GM23338 (cell line): Measurements from ENCODE around the gene PPP1R12A. TPM values are rescaled to one million over a fixed set of nuclear protein-coding genes. Genes with fewer than 3 reads are reported as not detected.
A peak's percentile ranks its signal among the peaks of the same experiment; 100 is the strongest.

ENCODE experiments used
- ATAC-seq: fragments of 200-7000 bp; cut with Tn5 transposase; 3 replicates; pipeline ENCODE4 v1.9.1; 2020
- DNase-seq: peaks from one replicate; pipeline ENCODE4 v3.0.0-alpha.2; 2015; ENCODE audit warnings: low spot score
- H2AFZ ChIP-seq: fragments of 200-600 bp; sonication (generic); 2 replicates; pipeline ENCODE4 v1.8.0; 2016; ENCODE audit warnings: antibody characterized with exemption, mild to moderate bottlenecking, moderate library complexity
- H3F3A ChIP-seq: fragments of 200-600 bp; sonication (generic); replicated peaks from 2 replicates; pipeline ENCODE4 v1.8.0; 2017; ENCODE audit warnings: antibody characterized with exemption, mixed run types, low read depth
- H3K27ac ChIP-seq: fragments of 200-600 bp; sonication (generic); 2 replicates; pipeline ENCODE4 v1.6.1; 2016; ENCODE audit warnings: low read depth
- H3K27me3 ChIP-seq: fragments of 200-600 bp; sonication (generic); 2 replicates; pipeline ENCODE4 v1.8.0; 2016; ENCODE audit warnings: mild to moderate bottlenecking, mixed run types, moderate library complexity; ENCODE audit not compliant: insufficient read depth
- H3K36me3 ChIP-seq: fragments of 200-600 bp; sonication (generic); 2 replicates; pipeline ENCODE4 v1.8.0; 2016; ENCODE audit warnings: mild to moderate bottlenecking; ENCODE audit not compliant: insufficient read depth
- H3K4me1 ChIP-seq: fragments of 200-600 bp; sonication (generic); 2 replicates; pipeline ENCODE4 v1.8.0; 2016; ENCODE audit warnings: mild to moderate bottlenecking, moderate library complexity; ENCODE audit not compliant: insufficient read depth
- H3K4me2 ChIP-seq: fragments of 200-600 bp; sonication (generic); 2 replicates; pipeline ENCODE4 v1.7.1; 2017; ENCODE audit warnings: mixed run types
- H3K4me3 ChIP-seq: fragments of 200-600 bp; sonication (generic); 2 replicates; pipeline ENCODE4 v1.6.1; 2016; ENCODE audit warnings: mixed run types
- H3K79me2 ChIP-seq: fragments of 200-600 bp; sonication (generic); replicated peaks from 2 replicates; pipeline ENCODE4 v1.8.0; 2017; ENCODE audit warnings: mild to moderate bottlenecking; ENCODE audit not compliant: insufficient read depth
- H3K9me2 ChIP-seq: fragments of 200-600 bp; sonication (generic); 2 replicates; pipeline ENCODE4 v1.8.0; 2017; ENCODE audit not compliant: insufficient read depth
- H4K20me1 ChIP-seq: fragments of 200-600 bp; sonication (generic); replicated peaks from 2 replicates; pipeline ENCODE4 v1.8.0; 2017; ENCODE audit warnings: mild to moderate bottlenecking; ENCODE audit not compliant: insufficient read depth
- H3K27ac Mint-ChIP-seq: 2 replicates; pipeline ENCODE4 v1.8.0; 2020; ENCODE audit warnings: inconsistent platforms, mild to moderate bottlenecking, moderate library complexity, mixed read lengths
- H3K27me3 Mint-ChIP-seq: 3 replicates; pipeline ENCODE4 v1.8.0; 2022; ENCODE audit warnings: low read depth, mild to moderate bottlenecking, moderate library complexity, mixed read lengths, inconsistent platforms; ENCODE audit not compliant: insufficient read depth, poor library complexity
- H3K36me3 Mint-ChIP-seq: 3 replicates; pipeline ENCODE4 v1.8.0; 2021; ENCODE audit warnings: low read depth, mild to moderate bottlenecking, inconsistent platforms, moderate library complexity, mixed read lengths
- H3K4me1 Mint-ChIP-seq: 3 replicates; pipeline ENCODE4 v1.8.0; 2020; ENCODE audit warnings: mild to moderate bottlenecking, inconsistent platforms, mixed read lengths
- H3K4me3 Mint-ChIP-seq: 3 replicates; pipeline ENCODE4 v1.8.0; 2021; ENCODE audit warnings: moderate library complexity, mild to moderate bottlenecking, inconsistent platforms, mixed read lengths
- H3K9me3 Mint-ChIP-seq: 3 replicates; pipeline ENCODE4 v1.8.0; 2020; ENCODE audit warnings: moderate library complexity, mild to moderate bottlenecking, inconsistent platforms, mixed read lengths
- EZH2 ChIP-seq: fragments of 200-600 bp; sonication (generic); IDR thresholded peaks from one replicate; pipeline ENCODE4 v1.8.0; 2017; ENCODE audit warnings: antibody characterized with exemption, mild to moderate bottlenecking, low read depth; ENCODE audit not compliant: unreplicated experiment
- EZH2phosphoT487 ChIP-seq: fragments of 200-600 bp; sonication (generic); IDR thresholded peaks from one replicate; pipeline ENCODE4 v1.8.1; 2018; ENCODE audit warnings: antibody characterized with exemption; ENCODE audit not compliant: unreplicated experiment
- NANOG ChIP-seq: IDR thresholded peaks from 2 replicates; pipeline ENCODE4 v1.6.1; 2016; ENCODE audit warnings: antibody characterized with exemption, borderline replicate concordance
- polyA plus RNA-seq: library from polyadenylated mRNA; unstranded; fragments of >200 nt; fragmentation: Nextera tagmentation; extraction: Ambion mirVana; gene quantifications from 2 replicates; pipeline ENCODE4 v1.2.1, GENCODE V29; 2016
- total RNA-seq: library from RNA; depleted of rRNA; stranded (reverse); fragments of >200 nt; shearing (Covaris generic); gene quantifications from 2 replicates; pipeline ENCODE4 v1.2.3, GENCODE V29; 2014
- TF ChIP-seq, protein P1 (sequence below), 2 experiments: fragments of 200-600 bp in 1 of 2; sonication (generic) in 1 of 2; conservative IDR thresholded peaks; 2 replicates each; pipeline versions ENCODE4 v1.5.1 to v1.6.1; 2016 to 2017; ENCODE audit warnings: antibody characterized with exemption in 2 of 2, low read depth in 2 of 2, mild to moderate bottlenecking in 2 of 2, moderate library complexity in 1 of 2
- TF ChIP-seq, protein P2 (sequence below): fragments of 250-450 bp; sonication (Bioruptor Pico); IDR thresholded peaks from 2 replicates; pipeline ENCODE4 v1.5.0; 2020; ENCODE audit warnings: mild to moderate bottlenecking, moderate library complexity

Gene PPP1R12A
- total and polyA plus RNA-seq, 2 experiments from 2014 or later = 91.6 to 146 TPM

DNA sequence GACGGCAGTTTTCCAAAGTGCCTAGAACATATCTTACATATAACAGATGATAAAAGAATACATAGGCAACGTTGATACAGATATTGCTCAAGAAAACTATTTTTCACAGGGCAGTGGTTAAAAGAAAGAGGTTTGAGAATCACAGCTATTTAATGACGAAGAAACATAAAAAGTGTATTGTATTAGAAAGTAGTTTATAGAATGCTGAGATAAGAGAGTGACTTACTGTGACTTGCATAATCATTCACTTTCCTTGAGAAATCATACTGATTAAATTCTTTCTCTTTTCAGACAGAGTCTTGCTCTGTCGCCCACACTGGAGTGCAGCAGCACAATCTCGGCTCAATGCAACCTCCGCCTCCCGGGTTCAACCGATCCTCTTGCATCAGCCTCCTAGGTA lies 57.7 kb downstream of the PPP1R12A start (continued):
- TF ChIP-seq, protein P1, sequence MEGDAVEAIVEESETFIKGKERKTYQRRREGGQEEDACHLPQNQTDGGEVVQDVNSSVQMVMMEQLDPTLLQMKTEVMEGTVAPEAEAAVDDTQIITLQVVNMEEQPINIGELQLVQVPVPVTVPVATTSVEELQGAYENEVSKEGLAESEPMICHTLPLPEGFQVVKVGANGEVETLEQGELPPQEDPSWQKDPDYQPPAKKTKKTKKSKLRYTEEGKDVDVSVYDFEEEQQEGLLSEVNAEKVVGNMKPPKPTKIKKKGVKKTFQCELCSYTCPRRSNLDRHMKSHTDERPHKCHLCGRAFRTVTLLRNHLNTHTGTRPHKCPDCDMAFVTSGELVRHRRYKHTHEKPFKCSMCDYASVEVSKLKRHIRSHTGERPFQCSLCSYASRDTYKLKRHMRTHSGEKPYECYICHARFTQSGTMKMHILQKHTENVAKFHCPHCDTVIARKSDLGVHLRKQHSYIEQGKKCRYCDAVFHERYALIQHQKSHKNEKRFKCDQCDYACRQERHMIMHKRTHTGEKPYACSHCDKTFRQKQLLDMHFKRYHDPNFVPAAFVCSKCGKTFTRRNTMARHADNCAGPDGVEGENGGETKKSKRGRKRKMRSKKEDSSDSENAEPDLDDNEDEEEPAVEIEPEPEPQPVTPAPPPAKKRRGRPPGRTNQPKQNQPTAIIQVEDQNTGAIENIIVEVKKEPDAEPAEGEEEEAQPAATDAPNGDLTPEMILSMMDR (conservative IDR thresholded peaks at IDR 0.05; ENCODE audit: low read depth in 2 of 2) = no peak

DNA sequence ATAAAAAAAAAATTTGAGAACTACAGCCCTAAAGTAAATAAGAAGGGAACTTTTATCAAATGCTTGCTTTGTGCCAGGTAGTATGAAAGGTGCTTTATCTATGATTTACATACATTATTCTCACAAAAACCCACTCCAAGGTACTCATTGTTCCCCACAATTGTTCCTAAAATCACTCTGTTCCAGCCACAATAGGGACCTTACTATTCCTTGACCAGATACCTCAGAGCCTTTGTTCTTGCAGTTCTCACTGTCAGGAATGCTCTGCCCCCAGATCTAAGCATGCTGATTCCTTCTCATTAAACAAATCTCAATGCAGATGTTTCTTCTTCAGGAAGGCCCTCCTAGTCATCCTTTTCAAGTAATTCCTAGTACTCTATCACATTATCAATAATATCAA lies 60.2 kb downstream of the PPP1R12A start:
- H3K27me3 Mint-ChIP-seq = no peaks in the 10 kb centered on the region
- H2AFZ ChIP-seq = no peak overlapping the region
- no peaks in the 10 kb centered on the region for H3K9me2 ChIP-seq
- H3K4me2 ChIP-seq = peak overlapping the region; percentile 2; the same call in 1 of the 2 replicates
- no peak overlapping the region for H3K27ac Mint-ChIP-seq
- H3K9me3 Mint-ChIP-seq = no peaks in the 10 kb centered on the region
- ATAC-seq (peak; percentile 98), DNase-seq (peak; percentile 80)
- H3K79me2 ChIP-seq = peaks cover 78% of the 10 kb centered on the region
- no peak overlapping the region for H3K4me3 Mint-ChIP-seq
- H3K27ac ChIP-seq = no peak overlapping the region
- H3F3A ChIP-seq = no peaks in the 10 kb centered on the region
- H4K20me1 ChIP-seq = peaks cover 31% of the 10 kb centered on the region; the same call in 1 of the 2 replicates
- H3K27me3 ChIP-seq = no peaks in the 10 kb centered on the region
- peaks cover 36% of the 10 kb centered on the region for H3K4me1 Mint-ChIP-seq
- H3K4me3 ChIP-seq = no peak overlapping the region
- no peak for TF ChIP-seq EZH2
- TF ChIP-seq, protein P2, sequence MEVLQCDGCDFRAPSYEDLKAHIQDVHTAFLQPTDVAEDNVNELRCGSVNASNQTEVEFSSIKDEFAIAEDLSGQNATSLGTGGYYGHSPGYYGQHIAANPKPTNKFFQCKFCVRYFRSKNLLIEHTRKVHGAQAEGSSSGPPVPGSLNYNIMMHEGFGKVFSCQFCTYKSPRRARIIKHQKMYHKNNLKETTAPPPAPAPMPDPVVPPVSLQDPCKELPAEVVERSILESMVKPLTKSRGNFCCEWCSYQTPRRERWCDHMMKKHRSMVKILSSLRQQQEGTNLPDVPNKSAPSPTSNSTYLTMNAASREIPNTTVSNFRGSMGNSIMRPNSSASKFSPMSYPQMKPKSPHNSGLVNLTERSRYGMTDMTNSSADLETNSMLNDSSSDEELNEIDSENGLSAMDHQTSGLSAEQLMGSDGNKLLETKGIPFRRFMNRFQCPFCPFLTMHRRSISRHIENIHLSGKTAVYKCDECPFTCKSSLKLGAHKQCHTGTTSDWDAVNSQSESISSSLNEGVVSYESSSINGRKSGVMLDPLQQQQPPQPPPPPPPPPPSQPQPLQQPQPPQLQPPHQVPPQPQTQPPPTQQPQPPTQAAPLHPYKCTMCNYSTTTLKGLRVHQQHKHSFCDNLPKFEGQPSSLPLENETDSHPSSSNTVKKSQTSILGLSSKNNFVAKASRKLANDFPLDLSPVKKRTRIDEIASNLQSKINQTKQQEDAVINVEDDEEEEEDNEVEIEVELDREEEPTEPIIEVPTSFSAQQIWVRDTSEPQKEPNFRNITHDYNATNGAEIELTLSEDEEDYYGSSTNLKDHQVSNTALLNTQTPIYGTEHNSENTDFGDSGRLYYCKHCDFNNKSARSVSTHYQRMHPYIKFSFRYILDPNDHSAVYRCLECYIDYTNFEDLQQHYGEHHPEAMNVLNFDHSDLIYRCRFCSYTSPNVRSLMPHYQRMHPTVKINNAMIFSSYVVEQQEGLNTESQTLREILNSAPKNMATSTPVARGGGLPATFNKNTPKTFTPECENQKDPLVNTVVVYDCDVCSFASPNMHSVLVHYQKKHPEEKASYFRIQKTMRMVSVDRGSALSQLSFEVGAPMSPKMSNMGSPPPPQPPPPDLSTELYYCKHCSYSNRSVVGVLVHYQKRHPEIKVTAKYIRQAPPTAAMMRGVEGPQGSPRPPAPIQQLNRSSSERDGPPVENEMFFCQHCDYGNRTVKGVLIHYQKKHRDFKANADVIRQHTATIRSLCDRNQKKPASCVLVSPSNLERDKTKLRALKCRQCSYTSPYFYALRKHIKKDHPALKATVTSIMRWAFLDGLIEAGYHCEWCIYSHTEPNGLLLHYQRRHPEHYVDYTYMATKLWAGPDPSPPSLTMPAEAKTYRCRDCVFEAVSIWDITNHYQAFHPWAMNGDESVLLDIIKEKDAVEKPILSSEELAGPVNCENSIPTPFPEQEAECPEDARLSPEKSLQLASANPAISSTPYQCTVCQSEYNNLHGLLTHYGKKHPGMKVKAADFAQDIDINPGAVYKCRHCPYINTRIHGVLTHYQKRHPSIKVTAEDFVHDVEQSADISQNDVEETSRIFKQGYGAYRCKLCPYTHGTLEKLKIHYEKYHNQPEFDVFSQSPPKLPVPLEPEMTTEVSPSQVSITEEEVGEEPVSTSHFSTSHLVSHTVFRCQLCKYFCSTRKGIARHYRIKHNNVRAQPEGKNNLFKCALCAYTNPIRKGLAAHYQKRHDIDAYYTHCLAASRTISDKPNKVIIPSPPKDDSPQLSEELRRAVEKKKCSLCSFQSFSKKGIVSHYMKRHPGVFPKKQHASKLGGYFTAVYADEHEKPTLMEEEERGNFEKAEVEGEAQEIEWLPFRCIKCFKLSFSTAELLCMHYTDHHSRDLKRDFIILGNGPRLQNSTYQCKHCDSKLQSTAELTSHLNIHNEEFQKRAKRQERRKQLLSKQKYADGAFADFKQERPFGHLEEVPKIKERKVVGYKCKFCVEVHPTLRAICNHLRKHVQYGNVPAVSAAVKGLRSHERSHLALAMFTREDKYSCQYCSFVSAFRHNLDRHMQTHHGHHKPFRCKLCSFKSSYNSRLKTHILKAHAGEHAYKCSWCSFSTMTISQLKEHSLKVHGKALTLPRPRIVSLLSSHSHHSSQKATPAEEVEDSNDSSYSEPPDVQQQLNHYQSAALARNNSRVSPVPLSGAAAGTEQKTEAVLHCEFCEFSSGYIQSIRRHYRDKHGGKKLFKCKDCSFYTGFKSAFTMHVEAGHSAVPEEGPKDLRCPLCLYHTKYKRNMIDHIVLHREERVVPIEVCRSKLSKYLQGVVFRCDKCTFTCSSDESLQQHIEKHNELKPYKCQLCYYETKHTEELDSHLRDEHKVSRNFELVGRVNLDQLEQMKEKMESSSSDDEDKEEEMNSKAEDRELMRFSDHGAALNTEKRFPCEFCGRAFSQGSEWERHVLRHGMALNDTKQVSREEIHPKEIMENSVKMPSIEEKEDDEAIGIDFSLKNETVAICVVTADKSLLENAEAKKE = peak; percentile 87
- peak; percentile 55; the same call in 1 of the 2 replicates for TF ChIP-seq NANOG
- TF ChIP-seq EZH2phosphoT487 = no peak
- H3K36me3 Mint-ChIP-seq = peaks cover 10% of the 10 kb centered on the region; the same call in 2 of the 3 replicates
- peaks cover 3% of the 10 kb centered on the region; the same call in 1 of the 2 replicates for H3K36me3 ChIP-seq
- H3K4me1 ChIP-seq = peaks cover 21% of the 10 kb centered on the region
